ENCODE results near the gene FLII. TPM values are rescaled to one million over a fixed set of nuclear protein-coding genes. Genes with fewer than 3 reads are reported as not detected.

FLII gene
- total and polyA plus RNA-seq, 2 of the 13 experiments (the other 11 are each of a cell fraction or from before 2014, with no cell fraction given) = 130 to 303 TPM

GRCh38 chr17:18203308-18203707 is 55.2 kb downstream of the FLII start (continued):
- TF ChIP-seq ZNF773 (CRISPR knock-in tag; IDR thresholded peaks at IDR 0.05; ENCODE audit: borderline replicate concordance) = no peak
- TF ChIP-seq KMT2A (CRISPR knock-in tag; IDR thresholded peaks at IDR 0.05) = no peak
- no peak for TF ChIP-seq PRDM4 (CRISPR knock-in tag; IDR thresholded peaks at IDR 0.05; ENCODE audit: borderline replicate concordance)
- TF ChIP-seq MYC (CRISPR knock-in tag; IDR thresholded peaks at IDR 0.05; ENCODE audit: borderline replicate concordance) = no peak
- no peak for TF ChIP-seq SMAD9 (CRISPR knock-in tag; IDR thresholded peaks at IDR 0.05)
- TF ChIP-seq ZNF44 (CRISPR knock-in tag; IDR thresholded peaks at IDR 0.05) = no peak
- TF ChIP-seq PRDM10 (CRISPR knock-in tag; IDR thresholded peaks at IDR 0.05; ENCODE audit: low read depth) = no peak
- no peak for TF ChIP-seq ISX (CRISPR knock-in tag; conservative IDR thresholded peaks at IDR 0.05)
- TF ChIP-seq, protein P1, sequence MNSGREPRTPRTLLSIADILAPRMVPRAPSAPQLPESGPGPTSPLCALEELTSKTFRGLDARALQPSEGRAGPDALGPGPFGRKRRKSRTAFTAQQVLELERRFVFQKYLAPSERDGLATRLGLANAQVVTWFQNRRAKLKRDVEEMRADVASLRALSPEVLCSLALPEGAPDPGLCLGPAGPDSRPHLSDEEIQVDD (CRISPR knock-in tag; IDR thresholded peaks at IDR 0.05; ENCODE audit: borderline replicate concordance) = no peak
- no peak for TF ChIP-seq MLX (CRISPR knock-in tag; IDR thresholded peaks at IDR 0.05)
- TF ChIP-seq KLF12 (CRISPR knock-in tag; IDR thresholded peaks at IDR 0.05; ENCODE audit: borderline replicate concordance) = no peak
- TF ChIP-seq, protein P2, sequence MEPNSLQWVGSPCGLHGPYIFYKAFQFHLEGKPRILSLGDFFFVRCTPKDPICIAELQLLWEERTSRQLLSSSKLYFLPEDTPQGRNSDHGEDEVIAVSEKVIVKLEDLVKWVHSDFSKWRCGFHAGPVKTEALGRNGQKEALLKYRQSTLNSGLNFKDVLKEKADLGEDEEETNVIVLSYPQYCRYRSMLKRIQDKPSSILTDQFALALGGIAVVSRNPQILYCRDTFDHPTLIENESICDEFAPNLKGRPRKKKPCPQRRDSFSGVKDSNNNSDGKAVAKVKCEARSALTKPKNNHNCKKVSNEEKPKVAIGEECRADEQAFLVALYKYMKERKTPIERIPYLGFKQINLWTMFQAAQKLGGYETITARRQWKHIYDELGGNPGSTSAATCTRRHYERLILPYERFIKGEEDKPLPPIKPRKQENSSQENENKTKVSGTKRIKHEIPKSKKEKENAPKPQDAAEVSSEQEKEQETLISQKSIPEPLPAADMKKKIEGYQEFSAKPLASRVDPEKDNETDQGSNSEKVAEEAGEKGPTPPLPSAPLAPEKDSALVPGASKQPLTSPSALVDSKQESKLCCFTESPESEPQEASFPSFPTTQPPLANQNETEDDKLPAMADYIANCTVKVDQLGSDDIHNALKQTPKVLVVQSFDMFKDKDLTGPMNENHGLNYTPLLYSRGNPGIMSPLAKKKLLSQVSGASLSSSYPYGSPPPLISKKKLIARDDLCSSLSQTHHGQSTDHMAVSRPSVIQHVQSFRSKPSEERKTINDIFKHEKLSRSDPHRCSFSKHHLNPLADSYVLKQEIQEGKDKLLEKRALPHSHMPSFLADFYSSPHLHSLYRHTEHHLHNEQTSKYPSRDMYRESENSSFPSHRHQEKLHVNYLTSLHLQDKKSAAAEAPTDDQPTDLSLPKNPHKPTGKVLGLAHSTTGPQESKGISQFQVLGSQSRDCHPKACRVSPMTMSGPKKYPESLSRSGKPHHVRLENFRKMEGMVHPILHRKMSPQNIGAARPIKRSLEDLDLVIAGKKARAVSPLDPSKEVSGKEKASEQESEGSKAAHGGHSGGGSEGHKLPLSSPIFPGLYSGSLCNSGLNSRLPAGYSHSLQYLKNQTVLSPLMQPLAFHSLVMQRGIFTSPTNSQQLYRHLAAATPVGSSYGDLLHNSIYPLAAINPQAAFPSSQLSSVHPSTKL (CRISPR knock-in tag; IDR thresholded peaks at IDR 0.05) = 0 out of 2 replicates have a peak, but pooled peaks have one; percentile 26

Data from HepG2 (cell line).